NCI-H187 treated with DMSO at 0.1 percent for 48 hours (cell line): ENCODE results near the gene FGFR3.
"Not testable (repeated sequence)": the region's sequence is repeated elsewhere in the genome, so short reads cannot be mapped to it uniquely, and the experiment has no call there.

ENCODE experiments used
- DNase-seq: peaks from one replicate; lab custom pipeline; 2025; lab: John Stamatoyannopoulos, UW

Gene FGFR3

GRCh38 chr4:1819284-1819683, 26.2 kb downstream of the FGFR3 start:
- DNase-seq, result no peak

GRCh38 chr4:1819816-1820215, 26.7 kb downstream of the FGFR3 start:
- DNase-seq, result no peak

GRCh38 chr4:1821679-1822567, 28.8 kb downstream of the FGFR3 start:
- no peak for DNase-seq

GRCh38 chr4:1822568-1823544, 29.8 kb downstream of the FGFR3 start:
- no peak for DNase-seq

GRCh38 chr4:1823545-1823932, 30.4 kb downstream of the FGFR3 start:
- DNase-seq, result no peak

- no peak for DNase-seq
Observed at GRCh38 chr4:1824746-1825145, 31.7 kb downstream of the FGFR3 start.

GRCh38 chr4:1825326-1825725, 32.2 kb downstream of the FGFR3 start:
- DNase-seq, result no peak

GRCh38 chr4:1826531-1827350, 33.6 kb downstream of the FGFR3 start:
- DNase-seq, result no peak

GRCh38 chr4:1830234-1830633, 37.1 kb downstream of the FGFR3 start:
- DNase-seq, result no peak

GRCh38 chr4:1830642-1831228, 37.6 kb downstream of the FGFR3 start:
- DNase-seq, result no peak

- DNase-seq, result no peak
Observed at GRCh38 chr4:1831331-1831730, 38.2 kb downstream of the FGFR3 start.

- DNase-seq, result no peak
Observed at GRCh38 chr4:1832690-1833089, 39.6 kb downstream of the FGFR3 start.

- DNase-seq, result no peak
Observed at GRCh38 chr4:1833307-1834046, 40.4 kb downstream of the FGFR3 start.

GRCh38 chr4:1834047-1834775, 41.1 kb downstream of the FGFR3 start:
- no peak for DNase-seq

- DNase-seq, result not testable (repeated sequence)
Observed at GRCh38 chr4:1835836-1836235, 42.7 kb downstream of the FGFR3 start.

- no peak for DNase-seq
Observed at GRCh38 chr4:1836650-1837049, 43.6 kb downstream of the FGFR3 start.

- no peak for DNase-seq
Observed at GRCh38 chr4:1837069-1837468, 44.0 kb downstream of the FGFR3 start.

GRCh38 chr4:1839282-1839681, 46.2 kb downstream of the FGFR3 start:
- no peak for DNase-seq

- no peak for DNase-seq
Observed at GRCh38 chr4:1841201-1841886, 48.3 kb downstream of the FGFR3 start.

GRCh38 chr4:1841887-1842210, 48.8 kb downstream of the FGFR3 start:
- no peak for DNase-seq
